Activated CD4-positive, alpha-beta memory T cell treated with anti-CD3 and anti-CD28 coated beads, Interleukin-2, amount 10 ng/mL, durations not matched to agents 7 days and 5 days (primary cell): Measurements from ENCODE around the gene ZDHHC14. TPM values are rescaled to one million over a fixed set of nuclear protein-coding genes. Genes with fewer than 3 reads are reported as not detected.
"Not testable (repeated sequence)": the region's sequence is repeated elsewhere in the genome, so short reads cannot be mapped to it uniquely, and the experiment has no call there.

ENCODE experiments used
- CTCF ChIA-PET: fragments of 350-600 bp; sonication (Branson Sonifier 250); formaldehyde crosslinking; loops from one replicate; lab custom pipeline; 2021; ENCODE audit warnings: antibody characterized with exemption, inconsistent platforms; lab: Charles Lee
- POLR2A ChIA-PET: fragments of 350-600 bp; sonication (Branson Sonifier 250); formaldehyde crosslinking; loops from one replicate; lab custom pipeline; 2021; ENCODE audit warnings: antibody characterized with exemption; lab: Charles Lee
- DNase-seq: peaks from one replicate; pipeline ENCODE4 v3.0.0-alpha.2; 2020
- H3K27ac Mint-ChIP-seq: one replicate; pipeline ENCODE4 v1.8.0; 2021; ENCODE audit warnings: mild to moderate bottlenecking, mixed read lengths
- H3K27me3 Mint-ChIP-seq: one replicate; pipeline ENCODE4 v1.8.0; 2021; ENCODE audit warnings: mixed read lengths
- H3K36me3 Mint-ChIP-seq: one replicate; pipeline ENCODE4 v1.8.0; 2021; ENCODE audit warnings: low read depth, mixed read lengths
- H3K4me1 Mint-ChIP-seq: one replicate; pipeline ENCODE4 v1.8.0; 2021; ENCODE audit warnings: mixed read lengths
- H3K4me3 Mint-ChIP-seq: one replicate; pipeline ENCODE4 v1.8.0; 2021; ENCODE audit warnings: mild to moderate bottlenecking, mixed read lengths
- H3K9me3 Mint-ChIP-seq: one replicate; pipeline ENCODE4 v1.8.0; 2021; ENCODE audit warnings: mixed read lengths
- total RNA-seq, 2 experiments: library from RNA; stranded (reverse); gene quantifications; one replicate each; pipeline ENCODE4 v1.2.3, GENCODE V29; 2021

The ZDHHC14 gene
- total RNA-seq, 2 experiments from 2014 or later: 8.1 to 8.7 TPM

DNA sequence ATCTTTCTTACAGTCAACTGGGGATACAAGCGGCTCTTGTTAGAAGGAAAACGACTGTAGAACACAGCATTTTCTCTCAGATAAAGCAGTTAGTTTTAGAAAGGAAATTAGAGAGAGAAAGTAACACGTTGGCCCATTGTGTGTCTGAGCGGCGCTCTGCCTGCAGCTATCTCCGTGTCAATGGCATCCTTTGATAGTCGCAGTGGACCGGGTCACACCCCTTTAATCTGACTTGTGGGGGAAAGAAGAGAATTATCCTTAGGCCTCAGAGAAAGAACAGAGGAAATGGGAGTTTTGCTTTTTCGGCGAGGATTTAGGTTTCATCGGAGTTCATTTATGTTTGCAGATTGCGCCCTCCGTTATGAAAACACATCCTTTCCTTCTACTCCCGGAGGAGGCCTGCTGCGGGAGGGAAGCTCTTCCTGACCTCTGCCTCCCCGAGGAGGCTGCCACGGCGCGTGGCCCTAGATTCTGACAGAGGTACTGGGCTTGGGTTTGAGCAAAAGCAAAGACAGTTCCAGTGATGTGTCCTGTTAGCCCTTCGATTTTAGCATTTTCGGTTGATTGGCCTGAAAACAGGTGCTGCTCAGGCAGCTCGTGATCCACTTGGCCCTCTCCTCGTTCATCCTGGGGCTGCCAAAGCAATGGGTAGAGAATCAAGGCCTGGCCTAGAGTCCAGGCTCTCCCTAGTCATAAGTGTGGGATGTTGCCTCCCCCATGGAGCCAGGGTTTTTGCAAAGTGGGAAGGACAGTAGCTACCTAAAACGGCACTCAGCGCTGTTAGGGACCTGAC is 74.9 kb downstream of the ZDHHC14 start:
- peaks cover 40% of the 10 kb centered on the region for H3K4me1 Mint-ChIP-seq
- POLR2A ChIA-PET: interaction anchor here (0.8 to 1.1 kb wide), 2 partner anchors 30 to 70 kb away, joined by 3 to 4 read pairs; no protein-coding TSS in a partner anchor
- no peak overlapping the region for H3K4me3 Mint-ChIP-seq
- H3K36me3 Mint-ChIP-seq: peaks cover 8% of the 10 kb centered on the region
- H3K27me3 Mint-ChIP-seq: no peaks in the 10 kb centered on the region
- CTCF ChIA-PET: interaction anchor here (0.7 kb wide), 1 partner anchor 144 kb away, joined by 3 read pairs; no protein-coding TSS in a partner anchor
- H3K9me3 Mint-ChIP-seq: no peaks in the 10 kb centered on the region
- H3K27ac Mint-ChIP-seq: peak overlapping the region; percentile 17
- DNase-seq: no peak

DNA sequence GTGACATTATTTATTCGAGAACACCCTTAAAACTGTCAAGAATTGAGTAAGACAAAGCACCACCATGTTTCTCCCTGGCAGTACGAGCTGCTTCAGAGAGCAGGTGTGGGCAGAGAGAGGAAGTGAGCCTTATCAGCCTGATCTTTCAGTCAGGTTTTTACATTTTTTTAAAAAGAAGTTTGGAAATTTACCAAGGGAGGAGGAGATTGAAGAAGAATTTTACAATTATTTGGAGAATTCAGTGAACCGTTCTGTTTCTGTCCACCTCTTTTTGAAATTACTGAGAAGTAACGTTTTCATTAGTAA is 75.5 kb downstream of the ZDHHC14 start:
- CTCF ChIA-PET: no interaction called here
- peak overlapping the region; percentile 17 for H3K27ac Mint-ChIP-seq
- peak; percentile 38 for DNase-seq
- POLR2A ChIA-PET: interaction anchor here (0.8 to 1.1 kb wide), 2 partner anchors 29 to 69 kb away, joined by 3 to 4 read pairs; no protein-coding TSS in a partner anchor
- H3K9me3 Mint-ChIP-seq: no peaks in the 10 kb centered on the region
- H3K27me3 Mint-ChIP-seq: no peaks in the 10 kb centered on the region
- H3K4me3 Mint-ChIP-seq: no peak overlapping the region
- peaks cover 8% of the 10 kb centered on the region for H3K36me3 Mint-ChIP-seq
- H3K4me1 Mint-ChIP-seq: peaks cover 45% of the 10 kb centered on the region

DNA sequence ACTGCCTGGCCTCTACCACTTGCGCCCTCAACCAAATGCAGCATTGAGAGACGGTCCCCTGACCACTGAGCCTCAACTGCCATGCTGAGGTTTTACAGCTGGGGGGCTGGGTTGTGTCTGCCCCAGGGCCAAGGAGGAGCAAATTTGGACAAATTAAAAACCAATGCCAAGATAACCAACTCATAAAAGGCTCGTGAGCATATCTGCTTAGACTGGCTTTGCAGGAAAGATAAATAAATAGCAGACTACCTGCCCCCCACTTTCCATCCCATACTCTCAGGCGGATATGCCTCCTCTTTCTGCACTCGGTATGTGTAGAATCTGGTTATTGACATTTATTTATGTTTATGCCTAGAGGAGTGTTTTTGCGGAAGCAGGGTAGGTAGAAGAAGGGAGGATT is 76.8 kb downstream of the ZDHHC14 start:
- ChIA-PET CTCF (no interaction called here), POLR2A (no interaction called here)
- DNase-seq: no peak
- no peak overlapping the region for H3K27ac Mint-ChIP-seq
- H3K36me3 Mint-ChIP-seq: peaks cover 8% of the 10 kb centered on the region
- H3K9me3 Mint-ChIP-seq: no peaks in the 10 kb centered on the region
- peaks cover 48% of the 10 kb centered on the region for H3K4me1 Mint-ChIP-seq
- no peaks in the 10 kb centered on the region for H3K27me3 Mint-ChIP-seq
- no peak overlapping the region for H3K4me3 Mint-ChIP-seq

DNA sequence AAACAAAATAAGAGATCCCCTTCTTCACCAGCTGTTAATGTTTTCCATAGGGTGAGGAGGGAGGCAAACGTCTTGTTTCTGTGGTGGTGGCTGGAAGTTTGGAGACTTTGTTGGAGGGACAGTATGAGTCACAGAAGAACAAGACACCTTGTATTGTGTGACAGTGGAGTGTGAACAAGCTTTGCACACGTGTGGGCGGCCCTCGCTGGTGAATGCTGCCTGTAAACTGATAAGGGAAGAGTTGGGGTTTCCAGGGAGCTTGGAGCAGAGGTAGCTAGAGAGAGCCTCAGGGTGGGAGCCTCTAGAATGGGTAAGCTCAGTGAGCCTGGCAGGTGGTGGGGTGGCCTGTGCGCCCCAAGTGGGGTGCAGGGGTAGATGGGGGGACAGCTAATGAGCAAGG is 78.3 kb downstream of the ZDHHC14 start:
- Mint-ChIP-seq H3K27me3 (no peaks in the 10 kb centered on the region), H3K36me3 (peaks cover 8% of the 10 kb centered on the region), H3K27ac (peak overlapping the region; percentile 13), H3K4me1 (peaks cover 59% of the 10 kb centered on the region), H3K9me3 (no peaks in the 10 kb centered on the region), H3K4me3 (no peak overlapping the region)
- POLR2A ChIA-PET: interaction anchor here (0.9 kb wide), 1 partner anchor 16 kb away, joined by 3 read pairs; no protein-coding TSS in a partner anchor
- CTCF ChIA-PET: no interaction called here
- DNase-seq: no peak

DNA sequence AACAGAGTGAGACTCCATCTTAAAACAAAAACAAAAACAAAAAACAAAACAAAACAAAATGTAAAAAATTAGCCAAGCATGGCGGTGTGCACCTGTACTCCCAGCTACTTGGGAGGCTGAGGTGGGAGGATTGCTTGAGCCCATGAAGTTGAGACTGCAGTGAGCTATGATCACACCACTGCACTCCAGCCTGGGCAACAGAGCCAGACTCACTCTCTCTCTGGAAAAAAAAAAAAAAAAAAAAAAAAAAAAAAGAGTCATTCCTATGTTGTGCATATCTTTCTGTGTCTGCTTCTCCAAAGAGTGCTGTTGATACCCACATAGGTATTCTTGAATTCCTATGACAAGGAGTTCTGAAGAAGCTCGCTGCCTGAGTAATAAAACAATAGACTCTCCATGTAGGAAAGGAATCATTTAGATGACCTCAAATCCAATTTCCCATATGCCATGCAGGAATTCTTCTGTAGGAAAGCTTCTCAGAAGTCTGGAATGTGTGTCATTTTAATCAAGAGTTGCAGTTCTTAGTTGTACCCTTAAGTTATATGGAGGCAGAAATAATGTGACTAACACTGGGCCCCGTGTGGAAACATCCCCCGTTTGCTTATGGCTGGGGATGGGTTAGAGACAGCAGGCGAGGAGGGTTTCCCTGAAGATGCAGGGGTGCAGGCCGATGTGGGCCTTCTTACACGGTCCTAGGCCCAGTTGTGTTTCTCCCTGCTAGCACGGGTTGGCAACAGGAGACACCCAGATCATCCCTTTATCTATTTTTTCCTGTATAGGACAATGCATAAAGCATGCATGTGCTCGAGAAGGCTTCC is 79.4 kb downstream of the ZDHHC14 start:
- peaks cover 8% of the 10 kb centered on the region for H3K36me3 Mint-ChIP-seq
- no peak for DNase-seq
- peaks cover 65% of the 10 kb centered on the region for H3K4me1 Mint-ChIP-seq
- peak overlapping the region; percentile 68 for H3K27ac Mint-ChIP-seq
- POLR2A ChIA-PET: interaction anchor here (1.4 to 2.9 kb wide), 2 partner anchors 76 to 81 kb away, joined by 6 to 8 read pairs; no protein-coding TSS in a partner anchor
- no peak overlapping the region for H3K4me3 Mint-ChIP-seq
- CTCF ChIA-PET: no interaction called here
- no peaks in the 10 kb centered on the region for H3K9me3 Mint-ChIP-seq
- H3K27me3 Mint-ChIP-seq: no peaks in the 10 kb centered on the region

DNA sequence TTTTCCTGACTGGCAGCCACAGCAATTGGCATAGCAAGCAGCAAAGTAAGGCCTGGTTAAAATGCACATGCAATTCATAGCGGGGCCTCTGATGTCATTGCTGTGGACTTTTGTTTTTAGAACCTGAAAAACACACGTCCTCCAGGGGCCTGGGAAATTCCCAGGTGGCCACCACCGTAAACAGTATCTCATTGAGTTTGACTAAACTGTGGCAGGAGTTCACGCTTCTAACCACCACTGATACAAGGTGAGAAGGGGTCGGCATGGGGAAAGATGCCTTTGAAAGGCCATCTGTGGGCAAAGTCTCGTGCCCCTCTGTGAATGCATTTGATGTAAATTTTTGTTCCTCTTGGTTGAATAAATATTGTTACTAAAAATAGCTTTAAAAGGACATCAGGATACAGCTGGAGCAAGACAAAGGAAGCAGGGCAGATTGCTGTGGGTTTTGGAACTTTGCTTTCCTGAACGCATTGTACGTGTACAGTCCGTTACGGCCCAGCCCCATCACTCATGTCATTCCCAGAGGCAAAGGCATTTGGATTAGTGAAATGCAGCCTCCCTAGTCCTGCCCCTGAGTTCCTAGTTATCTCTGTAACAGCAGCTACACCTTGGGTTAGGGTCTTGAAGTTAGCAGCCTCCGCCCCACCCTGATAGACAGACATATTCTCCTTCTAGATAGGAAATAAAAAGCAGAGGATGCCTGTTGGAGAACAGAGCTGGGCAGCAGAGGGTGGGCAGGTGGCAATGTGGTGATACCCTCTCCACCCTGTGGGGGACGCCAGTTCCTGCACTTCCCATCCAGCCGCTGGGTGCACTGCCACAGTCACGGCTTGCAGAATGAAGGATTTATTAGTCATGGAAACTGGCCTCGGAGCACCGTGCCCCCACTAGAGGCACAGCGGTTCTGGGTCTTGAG is 80.3 kb downstream of the ZDHHC14 start:
- CTCF ChIA-PET: no interaction called here
- no peaks in the 10 kb centered on the region for H3K27me3 Mint-ChIP-seq

DNA sequence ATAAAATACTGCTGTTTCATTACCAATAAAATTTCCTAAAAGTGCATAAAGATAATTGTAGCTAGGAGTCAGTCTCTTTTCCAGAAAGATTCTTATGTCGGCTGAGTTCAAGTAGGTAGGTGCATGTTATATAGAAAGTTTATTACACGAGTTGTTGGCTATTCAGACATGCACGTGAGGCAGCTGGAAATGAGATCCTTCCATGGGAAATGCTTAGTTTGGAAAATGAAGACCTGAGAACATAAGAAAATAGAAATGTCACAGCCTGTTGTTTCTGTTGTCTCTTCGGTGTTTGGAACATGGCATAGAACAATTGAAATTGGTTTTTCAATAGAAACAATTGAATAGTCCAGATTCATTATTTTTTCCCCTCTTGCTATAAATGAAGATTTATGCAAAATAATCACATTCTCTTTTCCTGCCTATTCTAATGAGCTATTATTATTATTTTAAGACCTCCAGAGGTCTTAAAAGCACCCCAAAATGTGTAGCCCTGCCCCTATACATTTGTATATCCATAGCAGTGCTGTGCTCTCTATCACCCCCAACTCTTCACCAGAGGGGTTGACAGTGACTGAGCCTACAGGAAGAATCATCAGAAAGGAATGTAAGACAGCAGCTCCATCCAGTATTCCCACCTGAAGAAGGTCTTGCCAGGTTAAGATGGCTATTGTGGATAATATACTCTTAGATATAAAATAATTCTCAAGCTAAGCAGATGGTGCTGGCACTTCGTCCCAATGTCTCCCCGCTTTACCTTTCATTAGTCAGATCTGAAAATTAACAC is 82.2 kb downstream of the ZDHHC14 start:
- H3K36me3 Mint-ChIP-seq: peaks cover 4% of the 10 kb centered on the region
- H3K4me3 Mint-ChIP-seq: no peak overlapping the region
- H3K27ac Mint-ChIP-seq: no peak overlapping the region
- DNase-seq: no peak
- H3K9me3 Mint-ChIP-seq: no peaks in the 10 kb centered on the region
- H3K27me3 Mint-ChIP-seq: no peaks in the 10 kb centered on the region
- POLR2A ChIA-PET: interaction anchor here (1.1 to 2.9 kb wide), 4 partner anchors 24 to 140 kb away, joined by 3 to 8 read pairs (median 5); partner anchors contain the start of gene TMEM242
- peaks cover 48% of the 10 kb centered on the region for H3K4me1 Mint-ChIP-seq
- CTCF ChIA-PET: interaction anchor here (1.0 to 1.2 kb wide), 2 partner anchors 83 to 294 kb away, joined by 3 read pairs; no protein-coding TSS in a partner anchor

More for the DNA sequence above, 80.3 kb downstream of the ZDHHC14 start:
- peaks cover 6% of the 10 kb centered on the region for H3K36me3 Mint-ChIP-seq
- peaks cover 63% of the 10 kb centered on the region for H3K4me1 Mint-ChIP-seq
- POLR2A ChIA-PET: interaction anchor here (1.4 to 2.9 kb wide), 2 partner anchors 75 to 81 kb away, joined by 6 to 8 read pairs; no protein-coding TSS in a partner anchor
- no peaks in the 10 kb centered on the region for H3K9me3 Mint-ChIP-seq
- peak; percentile 63 for DNase-seq
- H3K4me3 Mint-ChIP-seq: no peak overlapping the region
- H3K27ac Mint-ChIP-seq: peak overlapping the region; percentile 68

DNA sequence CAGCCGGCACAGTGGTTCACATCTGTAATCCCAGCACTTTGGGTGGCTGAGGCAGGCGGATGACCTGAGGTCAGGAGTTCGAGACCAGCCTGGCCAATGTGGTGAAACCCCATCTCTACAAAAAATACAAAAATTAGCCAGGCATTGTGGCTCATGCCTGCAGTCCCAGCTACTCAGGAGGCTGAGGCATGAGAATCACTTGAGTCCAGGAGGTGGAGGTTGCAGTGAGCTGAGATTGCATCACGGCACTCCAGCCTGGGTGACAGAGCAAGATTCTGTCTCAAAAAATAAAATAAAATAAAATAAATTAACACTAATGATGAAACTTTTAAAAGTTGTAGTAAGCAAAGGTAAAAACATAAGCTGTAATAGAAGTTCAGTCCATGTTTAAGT is 82.7 kb downstream of the ZDHHC14 start:
- not testable (repeated sequence) for H3K9me3 Mint-ChIP-seq, H3K36me3 Mint-ChIP-seq, H3K4me3 Mint-ChIP-seq, DNase-seq, H3K27ac Mint-ChIP-seq, H3K27me3 Mint-ChIP-seq
- POLR2A ChIA-PET: interaction anchor here (1.3 to 2.9 kb wide), 5 partner anchors 13 to 141 kb away, joined by 3 to 8 read pairs (median 5); partner anchors contain the start of gene TMEM242
- peaks cover 50% of the 10 kb centered on the region for H3K4me1 Mint-ChIP-seq
- CTCF ChIA-PET: interaction anchor here (1.0 to 1.2 kb wide), 2 partner anchors 84 to 294 kb away, joined by 3 read pairs; no protein-coding TSS in a partner anchor

DNA sequence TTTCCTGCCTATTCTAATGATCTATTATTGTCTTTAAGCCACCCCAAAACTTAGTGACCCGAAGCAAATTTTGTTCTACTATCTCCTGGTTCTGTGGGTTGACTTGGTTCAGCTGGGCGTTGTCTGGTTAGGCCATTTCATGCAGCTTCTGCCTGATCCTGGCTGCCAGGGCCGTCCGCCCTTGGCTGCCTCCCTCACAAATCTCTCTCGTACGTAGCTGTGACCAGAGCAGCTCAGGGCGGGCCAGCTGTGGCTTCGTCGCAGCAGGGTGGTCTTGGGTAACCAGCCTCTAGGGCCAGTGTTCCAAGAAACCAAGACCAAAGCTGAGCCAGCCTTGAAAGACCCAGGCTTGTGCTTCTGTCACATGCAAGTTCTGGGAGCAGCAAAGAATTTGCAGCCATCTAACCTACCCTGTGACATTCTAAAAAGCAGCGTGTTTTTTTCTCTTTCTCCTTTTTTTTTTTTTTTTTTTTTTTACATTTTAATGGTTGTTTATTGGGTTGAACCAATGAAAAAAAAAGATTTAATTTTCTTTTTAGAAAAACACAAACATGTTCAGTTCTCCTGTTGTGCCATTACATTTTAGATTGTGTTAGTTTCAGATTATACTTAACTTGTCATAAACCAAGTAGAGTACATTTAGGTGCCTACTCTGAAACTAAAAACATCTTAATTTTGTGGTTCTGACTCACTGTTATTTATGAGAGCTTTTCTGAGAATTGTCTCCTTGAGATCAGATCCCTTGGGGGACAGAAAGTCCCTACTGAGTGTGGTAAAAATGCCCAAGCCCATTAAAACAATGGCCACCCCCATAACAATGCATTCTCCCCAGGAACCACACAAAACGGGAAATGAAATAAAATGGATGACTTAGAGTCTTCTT is 83.9 kb downstream of the ZDHHC14 start:
- peak overlapping the region; percentile 88 for H3K27ac Mint-ChIP-seq
- H3K9me3 Mint-ChIP-seq: no peaks in the 10 kb centered on the region
- ChIA-PET POLR2A (interaction anchor here (0.6 to 1.8 kb wide), 6 partner anchors 11 to 142 kb away, joined by 3 to 7 read pairs (median 4); partner anchors contain the start of gene TMEM242), CTCF (interaction anchor here (0.7 to 1.4 kb wide), 4 partner anchors 62 to 293 kb away, joined by 3 to 4 read pairs (median 4); no protein-coding TSS in a partner anchor)
- H3K4me1 Mint-ChIP-seq: peaks cover 44% of the 10 kb centered on the region
- H3K36me3 Mint-ChIP-seq: no peaks in the 10 kb centered on the region
- no peaks in the 10 kb centered on the region for H3K27me3 Mint-ChIP-seq
- H3K4me3 Mint-ChIP-seq: no peak overlapping the region
- no peak for DNase-seq

DNA sequence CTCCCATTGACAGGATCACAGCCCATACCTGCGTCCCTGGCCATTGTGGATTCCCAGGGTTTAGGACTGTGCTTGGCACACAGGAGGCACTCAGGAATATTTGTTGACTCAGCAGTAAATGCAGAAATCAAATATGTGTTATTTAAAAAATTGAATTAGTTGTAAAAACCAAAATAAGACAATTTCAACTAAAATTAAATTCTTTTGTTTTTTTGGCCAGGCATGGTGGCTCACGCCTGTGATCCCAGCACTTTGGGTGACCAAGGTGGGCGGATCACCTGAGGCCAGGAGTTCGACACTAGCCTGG is 85.3 kb downstream of the ZDHHC14 start:
- CTCF ChIA-PET: interaction anchor here (1.4 kb wide), 1 partner anchor 61 kb away, joined by 3 read pairs; no protein-coding TSS in a partner anchor

DNA sequence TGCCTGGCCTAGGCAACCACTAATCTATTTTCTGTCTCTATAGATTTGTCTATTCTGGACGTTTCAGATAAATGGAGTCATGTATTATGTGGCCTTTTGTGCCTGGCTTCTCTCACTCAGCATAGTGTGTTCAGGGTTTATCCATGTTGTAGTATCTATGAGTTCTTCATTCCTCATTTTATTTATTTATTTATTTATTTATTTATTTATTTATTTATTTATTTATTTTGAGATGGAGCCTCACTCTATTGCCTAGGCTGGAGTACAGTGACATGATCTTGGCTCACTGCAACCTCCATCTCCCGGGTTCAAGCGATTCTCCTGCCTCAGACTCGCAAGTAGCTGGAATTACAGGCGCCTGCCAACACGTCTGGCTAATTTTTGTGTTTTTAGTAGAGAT is 86.3 kb downstream of the ZDHHC14 start:
- H3K27ac Mint-ChIP-seq, CTCF ChIA-PET, H3K36me3 Mint-ChIP-seq, DNase-seq, H3K9me3 Mint-ChIP-seq, H3K4me3 Mint-ChIP-seq, H3K27me3 Mint-ChIP-seq, POLR2A ChIA-PET: not testable (repeated sequence)
- H3K4me1 Mint-ChIP-seq: peaks cover 30% of the 10 kb centered on the region

More for the DNA sequence above, 85.3 kb downstream of the ZDHHC14 start:
- Mint-ChIP-seq H3K4me1 (peaks cover 34% of the 10 kb centered on the region), H3K27me3 (no peaks in the 10 kb centered on the region), H3K9me3 (no peaks in the 10 kb centered on the region), H3K27ac (no peak overlapping the region), H3K4me3 (no peak overlapping the region), H3K36me3 (no peaks in the 10 kb centered on the region)
- POLR2A ChIA-PET: interaction anchor here (0.7 to 1.2 kb wide), 2 partner anchors 20 to 69 kb away, joined by 3 to 6 read pairs; no protein-coding TSS in a partner anchor
- no peak for DNase-seq
